GM21528 (cell line): ENCODE results near the gene WDR90.

Experiments used
- ATAC-seq: cut with Tn5 transposase; IDR thresholded peaks from one replicate; pipeline ENCODE4 v1.9.1; 2021; ENCODE audit warnings: mild to moderate bottlenecking, moderate library complexity; ENCODE audit not compliant: unreplicated experiment, low FRiP score

Gene WDR90

GRCh38 chr16:637081-638018 lies 11.8 kb upstream of the WDR90 start:
- ATAC-seq = peak; percentile 0

DNA sequence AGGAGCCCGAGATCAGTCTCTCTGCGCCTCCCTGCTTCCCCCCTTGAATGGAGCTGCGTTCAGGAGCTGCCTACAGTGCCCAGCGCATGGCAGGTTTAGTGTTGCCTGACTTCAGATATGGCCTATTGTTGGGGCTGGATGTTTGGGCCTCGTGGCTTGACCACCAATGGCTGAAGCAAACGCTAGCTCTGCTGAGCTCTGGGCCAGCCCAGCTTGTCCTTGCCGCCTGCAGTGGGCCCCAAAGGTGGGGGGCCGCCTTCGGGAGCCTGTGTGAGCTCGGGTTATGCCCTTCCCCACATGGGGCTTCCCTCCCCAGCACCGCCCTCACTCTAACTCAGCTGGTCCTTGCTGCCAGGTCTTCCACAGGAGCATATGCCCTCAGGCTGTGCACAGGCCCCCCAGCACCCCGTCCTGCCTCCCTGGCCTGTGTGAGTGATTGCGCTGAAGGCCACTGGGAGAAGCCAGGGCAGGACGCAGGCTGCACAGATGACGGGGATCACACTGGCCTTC lies 11.1 kb upstream of the WDR90 start:
- no peak for ATAC-seq

DNA sequence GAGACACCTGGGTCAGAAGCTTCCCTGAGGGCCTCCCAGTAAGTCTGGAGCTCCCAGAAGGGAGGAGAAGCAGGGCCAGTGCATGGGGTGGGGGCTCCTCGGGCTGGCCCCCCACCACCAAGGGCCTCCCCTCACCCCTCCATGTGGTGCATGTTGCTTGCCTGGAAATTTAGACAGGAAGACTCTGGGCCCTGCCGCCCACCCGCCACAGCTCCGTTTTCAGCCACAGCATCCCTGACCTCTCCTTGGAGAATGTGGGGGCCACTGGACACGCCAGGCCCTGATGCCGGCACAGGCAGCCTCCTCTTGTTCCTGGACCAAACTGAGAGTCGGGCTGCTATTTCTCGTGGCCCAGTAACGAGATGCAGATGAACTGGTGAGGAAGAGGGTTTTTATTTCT lies 10.3 kb upstream of the WDR90 start:
- ATAC-seq = no peak

GRCh38 chr16:640614-641013 lies 8.6 kb upstream of the WDR90 start:
- no peak for ATAC-seq

- peak; percentile 50 for ATAC-seq
These were observed 7.6 kb upstream of the WDR90 start, which contains the start of gene MCRIP2 for GRCh38 chr16:641326-642188. Gene MCRIP2, plus strand, starts transcription at chr16:641828. Its CDS starts 164 bp downstream, at chr16:641992.

DNA sequence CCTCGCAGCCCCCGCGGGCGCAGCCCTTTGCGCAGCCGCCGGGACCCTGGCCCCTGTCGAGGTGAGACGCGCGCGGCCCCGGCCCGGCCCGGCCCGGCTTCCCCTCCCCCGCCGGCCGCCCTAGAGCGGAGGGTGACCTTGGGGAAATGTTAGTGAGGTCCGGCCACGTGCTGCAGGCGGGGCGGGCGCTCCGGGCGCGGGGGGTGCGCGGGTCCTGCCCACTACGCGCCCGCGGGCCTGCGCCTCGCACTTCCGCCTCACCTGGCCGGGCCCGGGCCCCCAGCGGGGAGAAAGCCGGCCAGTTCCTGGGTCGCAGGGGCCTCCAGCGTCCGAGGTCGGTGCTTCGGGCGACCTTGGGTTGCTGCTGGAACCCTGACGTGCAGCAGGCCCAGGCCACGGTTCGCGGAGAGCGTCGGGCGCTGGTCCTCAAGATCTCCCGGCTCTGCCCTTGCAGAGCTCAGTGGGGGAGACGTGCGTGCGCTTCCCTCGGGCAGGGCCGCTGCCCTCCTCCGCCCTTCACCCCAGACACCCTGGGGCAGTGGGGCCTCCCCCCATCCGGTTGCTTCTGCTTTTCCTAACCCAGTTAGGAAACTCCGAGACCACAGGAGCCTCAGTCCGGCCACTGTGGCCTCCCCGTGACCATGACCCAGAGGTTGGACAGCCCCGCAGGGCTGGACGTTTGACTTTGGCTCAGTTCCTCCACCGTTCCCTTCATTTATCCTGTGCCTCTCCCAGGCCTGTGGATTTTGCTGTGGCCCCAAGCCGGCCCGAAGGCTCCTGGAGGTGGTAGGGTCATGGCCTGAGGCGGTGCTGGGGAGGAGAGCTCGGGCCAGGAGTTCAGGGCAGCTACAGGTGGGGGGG lies 6.7 kb upstream of the WDR90 start:
- ATAC-seq = peak; percentile 27

- ATAC-seq = no peak
These were observed 6.2 kb upstream of the WDR90 start for GRCh38 chr16:643050-643368.

- ATAC-seq = no peak
These were observed 4.6 kb upstream of the WDR90 start for GRCh38 chr16:644556-644955.

DNA sequence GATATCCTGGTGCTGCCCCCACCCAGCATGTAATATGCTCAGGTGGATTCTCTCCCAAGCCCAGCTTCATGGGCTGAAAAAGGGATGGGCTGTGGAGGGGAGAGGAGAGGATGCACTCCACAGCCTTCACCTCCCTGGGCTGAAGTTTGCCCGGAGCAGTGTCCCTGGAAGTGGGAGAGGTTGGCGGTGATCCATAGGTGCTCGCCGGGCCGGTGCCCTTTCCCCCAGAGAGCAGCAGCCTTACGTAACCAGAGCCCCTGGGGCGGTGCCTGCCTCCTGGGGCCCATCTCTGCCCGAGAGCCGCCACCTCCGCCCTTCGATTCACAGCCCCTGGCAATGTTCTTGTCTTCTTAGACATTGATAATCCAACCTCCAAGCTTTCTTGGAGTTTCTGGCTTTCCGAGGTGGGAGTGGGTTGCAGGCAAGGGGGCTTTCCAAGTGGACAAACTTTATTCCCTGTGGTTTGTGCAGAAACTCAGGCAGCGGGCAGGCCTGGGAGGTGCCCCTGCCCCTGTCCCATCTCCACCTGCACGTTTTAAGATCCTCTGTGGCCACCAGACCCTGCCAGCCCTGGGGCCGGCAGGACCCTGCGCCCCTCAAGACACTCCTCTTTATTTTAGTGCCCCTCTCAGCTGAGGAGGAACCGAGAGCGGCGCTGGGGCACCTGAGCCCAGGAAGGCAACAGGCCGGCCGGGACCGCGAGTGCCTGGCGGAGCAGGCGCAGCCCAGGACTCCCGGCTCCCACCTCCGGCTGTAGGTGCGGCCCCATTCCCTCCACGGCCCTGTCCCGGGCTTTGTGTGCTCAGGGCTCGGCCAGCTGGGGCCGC lies 3.1 kb upstream of the WDR90 start:
- ATAC-seq = no peak

GRCh38 chr16:646679-647172 lies 2.4 kb upstream of the WDR90 start:
- no peak for ATAC-seq

GRCh38 chr16:647173-647902 lies 1.8 kb upstream of the WDR90 start:
- ATAC-seq = no peak

DNA sequence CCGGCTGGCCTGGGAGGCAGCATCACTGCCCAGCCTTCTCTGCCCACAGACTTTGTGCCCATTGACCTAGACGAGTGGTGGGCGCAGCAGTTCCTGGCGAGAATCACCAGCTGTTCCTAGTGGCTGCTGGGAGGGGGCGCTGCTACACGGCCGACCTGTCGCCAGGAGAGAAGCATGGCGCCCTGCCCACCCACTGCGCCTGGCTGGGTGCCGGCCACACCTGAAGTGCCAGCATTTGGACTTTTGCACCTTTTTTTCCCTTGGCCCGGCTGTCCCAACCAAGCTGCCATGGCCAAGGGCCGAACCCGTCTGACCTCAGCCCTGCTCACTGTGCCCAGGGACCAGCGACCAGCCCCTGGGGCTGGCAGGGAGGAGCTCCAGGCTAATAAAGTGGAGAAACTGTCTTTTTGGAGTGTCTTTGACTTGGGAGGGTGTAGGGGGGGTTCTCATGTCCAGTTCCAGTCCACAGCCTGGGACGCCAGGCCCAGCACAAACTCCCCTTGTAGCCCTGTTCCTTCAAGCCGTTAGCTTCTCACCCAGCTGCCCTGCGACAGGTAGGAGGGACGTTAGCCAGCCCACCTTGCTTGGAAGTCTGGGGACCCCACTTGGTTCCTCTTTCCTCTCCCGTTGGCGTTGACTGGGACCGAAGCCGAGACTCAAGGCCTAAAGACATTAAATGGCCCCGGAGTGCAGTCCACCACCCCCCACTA lies 939 bp upstream of the WDR90 start:
- ATAC-seq = no peak

DNA sequence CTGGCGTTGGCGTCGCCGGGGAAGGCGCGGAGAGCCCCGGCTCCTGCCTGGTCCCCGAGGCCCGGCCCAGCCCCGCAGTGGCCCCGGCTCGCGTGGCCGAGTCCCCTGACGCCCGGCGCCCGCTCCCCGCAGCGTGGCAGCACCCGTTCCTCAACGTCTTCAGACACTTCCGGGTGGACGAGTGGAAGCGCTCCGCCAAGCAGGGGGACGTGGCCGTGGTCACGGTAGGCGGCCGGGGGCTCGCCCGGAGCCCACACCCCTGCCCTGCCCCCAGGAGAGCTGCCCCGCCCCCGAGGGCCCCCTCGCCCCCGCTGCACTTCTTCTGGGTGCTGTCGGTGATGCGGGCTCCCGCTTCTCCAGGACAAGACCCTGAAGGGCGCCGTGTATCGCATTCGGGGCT lies 466 bp downstream of the WDR90 start:
- no peak for ATAC-seq

DNA sequence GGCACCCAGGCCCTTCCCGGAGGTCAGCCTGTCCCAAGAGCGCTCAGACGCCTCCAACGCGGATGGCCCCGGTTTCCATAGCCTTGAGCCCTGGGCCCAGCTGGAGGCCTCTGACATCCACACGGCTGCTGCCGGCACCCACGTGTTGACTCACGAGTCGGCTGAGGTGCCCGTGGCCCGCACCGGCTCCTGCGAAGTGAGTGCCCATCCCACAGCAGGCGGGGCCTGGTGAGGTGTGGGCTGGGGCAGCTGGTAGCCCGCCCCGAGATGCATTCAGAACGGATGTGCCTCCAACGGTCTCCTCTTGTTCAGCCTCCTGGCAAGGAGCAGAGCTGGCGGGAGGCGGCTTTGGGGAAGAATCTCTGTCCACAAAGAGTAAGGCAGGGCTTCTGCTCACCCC lies 2.7 kb downstream of the WDR90 start:
- no peak for ATAC-seq

DNA sequence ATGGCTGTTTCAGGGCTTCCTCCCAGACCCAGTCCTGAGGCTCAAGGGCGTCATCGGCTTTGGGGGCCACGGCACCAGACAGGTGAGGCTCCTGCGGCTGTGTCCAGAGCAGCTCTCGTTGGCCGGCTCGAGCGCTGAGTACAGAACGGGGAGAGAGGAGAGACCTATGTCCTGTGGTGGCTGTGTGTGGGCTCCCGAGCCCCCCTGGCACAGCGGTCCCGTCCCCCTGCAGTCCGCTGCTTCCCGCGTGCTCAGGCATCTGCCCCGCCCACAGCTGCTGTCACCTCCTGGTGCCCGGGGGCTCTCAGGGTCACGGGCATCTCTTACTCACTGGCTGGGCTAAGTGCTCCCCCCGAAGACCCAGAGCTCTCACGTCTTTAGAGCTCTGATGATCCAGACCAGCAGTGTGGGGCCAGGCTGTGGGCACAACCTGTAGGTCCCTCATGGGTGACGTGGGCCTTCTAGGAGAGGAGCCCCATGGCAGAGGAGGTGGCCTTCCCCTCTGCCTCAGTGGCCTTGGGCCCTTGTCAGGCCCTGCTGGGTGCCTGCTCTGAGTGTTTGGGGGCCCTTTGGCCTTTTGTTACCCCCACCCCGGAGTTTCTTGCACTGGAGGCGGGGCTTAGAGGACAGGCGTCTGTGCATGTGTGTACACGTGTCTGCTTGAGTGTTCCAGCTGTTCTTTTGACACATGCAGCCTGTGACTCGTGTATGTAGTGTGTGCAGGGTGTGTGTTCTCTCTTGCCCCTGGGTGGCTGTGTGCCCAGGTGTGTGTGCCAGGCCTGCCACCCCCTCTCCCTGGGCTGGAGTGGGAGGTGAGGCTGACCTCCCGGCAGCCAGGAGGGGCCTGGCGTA lies 3.5 kb downstream of the WDR90 start:
- no peak for ATAC-seq

DNA sequence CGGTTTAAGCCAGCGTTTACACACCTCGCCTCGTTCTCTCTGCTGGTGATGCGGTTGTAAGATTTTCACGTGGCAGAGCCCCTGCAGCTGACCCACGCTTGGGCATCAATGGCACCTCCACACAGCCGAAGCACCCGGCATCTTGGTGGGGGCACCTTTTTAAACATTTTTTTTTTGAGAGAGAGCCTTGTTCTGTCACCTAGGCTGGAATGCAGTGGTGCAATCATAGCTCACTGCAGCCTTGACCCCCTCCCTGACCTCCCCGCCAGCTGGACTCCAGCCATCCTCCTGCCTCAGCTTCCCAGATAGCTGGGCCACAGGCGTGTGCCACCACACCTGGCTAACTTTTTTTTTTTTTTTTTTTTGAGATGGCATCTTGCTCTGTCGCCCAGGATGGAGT lies 4.9 kb downstream of the WDR90 start:
- no peak for ATAC-seq

GRCh38 chr16:657487-657886 lies 8.3 kb downstream of the WDR90 start:
- ATAC-seq = no peak
